T-helper 1 cell treated with Interleukin-12 subunit alpha and Interleukin-12 subunit beta and Interleukin-4 antibody, amounts not matched to agents 30 ng/mL and 1 ng/mL, for 36 hours (primary cell): Measurements from ENCODE around the gene UBA7. TPM values are rescaled to one million over a fixed set of nuclear protein-coding genes. Genes with fewer than 3 reads are reported as not detected.

Experiments used
- total RNA-seq: library from RNA; stranded (reverse); gene quantifications from 2 replicates; pipeline ENCODE4 v1.2.3, GENCODE V29; 2022

Gene UBA7
- total RNA-seq, 1 donor from 2014 or later: 275 TPM

Other genes starting within 250 kb of the UBA7 start
- 90.1 and 91.4 TPM in 2 replicates for gene APEH, start 139.6 kb downstream of the UBA7 start, total RNA-seq
- gene MST1, start 124.5 kb downstream of the UBA7 start, total RNA-seq: 9.3 and 10.9 TPM in 2 replicates
- gene RNF123, start 124.4 kb downstream of the UBA7 start, total RNA-seq: 57.9 and 60.0 TPM in 2 replicates
- gene AMIGO3, start 94.3 kb downstream of the UBA7 start, total RNA-seq: 0.51 and 0.98 TPM in 2 replicates
- gene GMPPB, start 90.0 kb downstream of the UBA7 start, total RNA-seq: 61.8 and 62.8 TPM in 2 replicates
- 42.6 and 47.2 TPM in 2 replicates for gene IP6K1, start 27.4 kb downstream of the UBA7 start, total RNA-seq
- 0.20 and 0.22 TPM in 2 replicates for gene CDHR4, start 14.1 kb downstream of the UBA7 start, total RNA-seq
- gene INKA1, start 10.7 kb downstream of the UBA7 start, total RNA-seq: 0.27 and 0.73 TPM in 2 replicates
- 20.6 and 25.1 TPM in 2 replicates for gene TRAIP, start 42.6 kb upstream of the UBA7 start, total RNA-seq
- not detected in 2 replicates for gene CAMKV, start 56.0 kb upstream of the UBA7 start, total RNA-seq
- 3.7 and 4.8 TPM in 2 replicates for gene MST1R, start 89.9 kb upstream of the UBA7 start, total RNA-seq
- 13.7 and 15.3 TPM in 2 replicates for gene MON1A, start 115.9 kb upstream of the UBA7 start, total RNA-seq
- 112 and 114 TPM in 2 replicates for gene RBM6, start 126.2 kb upstream of the UBA7 start, total RNA-seq